H4 (cell line): ENCODE data around the gene NFKBIZ. TPM values are rescaled to one million over a fixed set of nuclear protein-coding genes. Genes with fewer than 3 reads are reported as not detected.
"Not testable (repeated sequence)": the region's sequence is repeated elsewhere in the genome, so short reads cannot be mapped to it uniquely, and the experiment has no call there.

Experiments
- DNase-seq: peaks from one replicate; pipeline ENCODE4 v3.0.0-alpha.2; 2015; ENCODE audit warnings: low spot score
- total RNA-seq: library from RNA; depleted of rRNA; stranded (reverse); fragments of >200 nt; shearing (Covaris generic); gene quantifications from 2 replicates; pipeline ENCODE4 v1.2.3, GENCODE V29; 2014

The NFKBIZ gene
- total RNA-seq, 1 experiment from 2014 or later: 0.81 TPM

GRCh38 chr3:101876142-101876541, 26.8 kb downstream of the NFKBIZ start:
- no peak for DNase-seq

GRCh38 chr3:101878589-101878988, 29.3 kb downstream of the NFKBIZ start:
- DNase-seq: no peak

DNA sequence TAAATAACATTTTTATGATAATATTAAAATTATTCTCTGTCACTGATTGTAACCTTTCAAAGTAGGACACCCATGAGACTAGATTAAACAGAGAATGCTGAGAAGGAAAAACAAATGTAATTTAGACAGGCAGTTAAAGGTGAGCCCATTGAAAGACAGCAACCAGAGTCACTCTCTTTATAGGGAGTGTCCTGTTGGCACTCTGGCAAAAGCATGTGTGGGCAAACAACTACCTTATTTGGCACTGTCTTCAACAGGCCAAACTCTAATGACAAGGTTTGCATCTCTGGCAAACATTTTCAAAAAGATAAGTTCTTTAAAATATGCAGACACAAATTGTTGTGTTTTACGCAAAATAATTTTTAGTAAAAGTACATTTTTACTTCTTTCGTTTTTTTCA, 29.8 kb downstream of the NFKBIZ start:
- no peak for DNase-seq

GRCh38 chr3:101879623-101880284, 30.4 kb downstream of the NFKBIZ start:
- DNase-seq: no peak

DNA sequence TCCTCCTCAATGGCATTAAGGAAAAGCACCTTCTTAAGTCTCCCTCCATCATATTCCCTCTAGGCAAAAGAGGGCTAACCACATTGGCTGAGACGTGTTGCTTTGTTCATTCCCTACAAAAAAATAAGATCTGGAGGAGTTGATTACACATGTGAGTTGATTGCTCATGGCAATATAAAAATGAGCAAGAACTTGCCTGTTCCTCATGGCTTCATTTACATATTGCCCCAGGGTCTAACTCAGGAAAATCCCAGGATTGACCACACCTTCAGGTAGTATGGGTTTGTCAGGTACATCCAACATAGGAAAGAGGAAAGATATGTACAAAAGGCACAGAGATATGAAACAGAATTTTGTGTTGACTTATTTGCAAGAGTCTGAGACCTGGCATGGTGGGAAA, 35.5 kb downstream of the NFKBIZ start:
- no peak for DNase-seq

DNA sequence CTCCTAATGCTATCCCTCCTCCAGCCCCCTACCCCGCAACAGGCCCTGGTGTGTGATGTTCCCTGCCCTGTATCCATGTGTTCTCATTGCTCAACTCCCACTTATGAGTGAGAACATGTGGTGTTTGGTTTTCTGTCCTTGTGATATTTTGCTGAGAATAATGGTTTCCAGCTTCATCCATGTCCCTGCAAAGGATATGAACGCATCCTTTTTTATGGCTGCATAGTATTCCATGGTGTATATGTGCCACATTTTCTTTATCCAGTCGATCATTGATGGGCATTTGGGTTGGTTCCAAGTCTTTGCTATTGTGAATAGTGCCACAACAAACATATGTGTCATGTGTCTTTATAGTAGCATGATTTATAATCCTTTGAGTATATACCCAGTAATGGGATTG, 36.3 kb downstream of the NFKBIZ start:
- DNase-seq: not testable (repeated sequence)

GRCh38 chr3:101886626-101887025, 37.3 kb downstream of the NFKBIZ start:
- DNase-seq: no peak

GRCh38 chr3:101888653-101889052, 39.3 kb downstream of the NFKBIZ start:
- DNase-seq: no peak

- peak; percentile 11 for DNase-seq
These were observed 41.4 kb downstream of the NFKBIZ start for GRCh38 chr3:101890716-101891115.

GRCh38 chr3:101892648-101893047, 43.3 kb downstream of the NFKBIZ start:
- no peak for DNase-seq

DNA sequence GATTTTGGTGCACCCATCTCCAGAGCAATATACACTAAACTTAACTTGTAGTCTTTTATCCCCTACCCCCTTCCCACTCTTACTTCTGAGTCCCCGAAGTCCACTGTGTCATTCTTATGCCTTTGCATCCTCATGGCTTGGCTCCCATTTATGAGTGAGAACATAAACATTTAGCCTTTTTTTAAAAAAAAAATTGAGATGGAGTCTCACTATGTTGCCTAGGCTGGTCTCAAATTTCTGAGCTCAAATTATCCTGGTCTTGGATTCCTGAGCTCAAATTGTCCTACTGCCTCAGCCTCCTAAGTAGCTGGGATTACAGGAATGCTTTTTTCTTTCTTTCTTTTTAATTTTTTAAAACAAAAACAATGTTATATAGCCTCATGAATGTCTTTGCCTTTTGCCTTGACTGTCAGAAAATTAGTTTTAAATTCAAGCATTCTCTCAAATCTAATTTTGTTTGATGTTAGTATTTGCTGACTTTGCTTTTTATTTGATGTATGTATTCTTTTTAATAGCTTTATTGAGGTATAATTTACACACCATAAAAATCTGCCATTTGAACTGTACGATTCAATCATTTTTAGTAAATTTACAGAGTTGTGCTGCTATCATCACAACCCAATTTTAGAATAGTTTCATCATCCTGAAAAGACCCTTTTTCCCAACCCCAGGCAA, 46.9 kb downstream of the NFKBIZ start:
- DNase-seq: no peak

DNA sequence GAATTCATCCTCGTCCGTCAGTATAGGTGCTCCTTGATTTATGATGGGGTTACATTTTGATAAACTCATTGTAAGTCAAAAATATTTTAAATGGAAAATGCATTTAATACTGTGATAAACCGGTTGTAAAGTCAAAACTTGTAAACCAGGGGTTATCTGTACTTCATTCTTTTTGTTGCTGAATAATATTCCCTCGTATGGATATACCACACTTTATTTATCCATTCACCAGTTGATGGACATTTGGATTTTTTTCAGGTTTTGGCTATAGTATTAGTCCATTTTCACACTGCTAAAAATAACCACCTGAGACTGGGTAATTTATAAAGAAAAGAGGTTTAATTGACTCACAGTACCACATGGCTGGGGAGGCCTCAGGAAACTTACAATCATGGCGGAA, 47.7 kb downstream of the NFKBIZ start:
- no peak for DNase-seq

GRCh38 chr3:101898039-101898438, 48.7 kb downstream of the NFKBIZ start:
- DNase-seq: no peak

DNA sequence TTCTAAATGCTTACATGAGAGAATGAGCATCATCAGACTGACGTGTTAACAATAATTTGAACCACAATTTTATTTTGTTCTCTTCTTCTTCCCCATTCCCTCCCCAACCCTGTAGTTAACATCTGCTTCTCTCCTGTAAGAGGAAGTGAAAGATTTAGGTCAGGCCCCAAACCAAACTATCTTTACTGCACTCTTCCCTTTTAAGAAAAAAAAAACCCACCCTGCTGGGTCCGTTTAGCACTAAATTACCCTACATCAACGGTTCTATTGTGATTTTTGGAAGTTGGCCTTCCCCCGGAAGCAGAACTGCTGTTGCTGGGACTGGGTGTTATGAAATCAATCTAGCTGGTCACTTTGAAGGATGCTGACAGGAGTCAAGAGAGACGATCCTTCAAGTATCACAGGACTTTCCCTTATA, 49.4 kb downstream of the NFKBIZ start:
- DNase-seq: no peak

- no peak for DNase-seq
These were observed 51.0 kb downstream of the NFKBIZ start for GRCh38 chr3:101900316-101900715.

GRCh38 chr3:101900736-101901135, 51.4 kb downstream of the NFKBIZ start:
- no peak for DNase-seq

DNA sequence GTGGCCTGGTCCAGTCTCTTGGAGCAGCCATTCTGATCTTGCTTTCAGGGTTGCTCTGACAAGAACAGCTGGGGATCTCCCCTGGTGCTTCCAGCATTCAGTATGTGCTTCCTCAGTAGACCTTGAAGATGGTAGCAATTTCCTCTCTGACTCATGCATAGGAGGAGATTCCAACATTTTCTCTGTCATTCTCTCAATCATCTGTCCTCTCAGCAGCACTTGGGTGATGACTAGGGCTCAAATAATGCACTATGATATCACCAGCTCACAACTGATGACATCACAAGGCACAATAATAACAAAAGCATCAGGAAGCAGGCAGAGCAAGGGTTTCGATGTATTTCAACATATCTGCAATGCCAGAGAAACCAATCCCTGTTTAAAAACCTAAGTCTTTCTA, 52.7 kb downstream of the NFKBIZ start:
- DNase-seq: peak; percentile 37

DNA sequence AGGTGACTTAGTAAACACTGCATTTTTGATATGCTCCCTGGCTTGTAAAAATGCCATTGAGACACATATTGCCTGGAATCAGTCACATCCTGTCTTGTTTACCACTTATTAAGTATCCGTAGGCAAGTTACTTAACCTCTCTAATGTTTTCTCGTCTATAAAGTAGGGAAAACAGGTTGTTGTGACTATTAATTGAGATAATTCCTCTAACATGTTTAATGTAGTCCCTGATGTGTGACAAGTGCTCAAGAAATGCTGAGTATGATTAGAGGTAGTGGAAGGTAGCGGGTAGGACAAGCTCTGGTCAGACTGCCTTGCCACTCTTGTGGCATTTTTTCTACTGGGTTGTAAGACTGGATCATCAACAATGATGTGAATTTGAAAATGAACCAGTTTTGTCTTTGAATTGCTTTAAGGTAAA, 54.1 kb downstream of the NFKBIZ start:
- no peak for DNase-seq

DNA sequence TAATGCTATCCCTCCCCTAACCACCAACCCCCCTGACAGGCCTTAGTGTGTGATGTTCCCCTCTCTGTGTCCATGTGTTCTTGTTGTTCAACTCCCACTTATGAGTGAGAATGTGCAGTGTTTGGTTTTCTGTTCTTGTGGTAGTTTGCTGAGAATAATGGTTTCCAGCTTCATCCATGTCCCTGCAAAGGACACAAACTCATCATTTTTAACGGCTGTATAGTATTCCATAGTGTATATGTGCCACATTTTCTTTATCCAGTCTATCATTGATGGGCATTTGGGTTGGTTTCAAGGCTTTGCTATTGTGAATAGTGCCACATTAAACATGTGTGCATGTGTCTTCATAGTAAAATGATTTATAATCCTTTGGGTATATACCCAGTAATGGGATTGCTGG, 56.3 kb downstream of the NFKBIZ start:
- not testable (repeated sequence) for DNase-seq
